H1 (cell line): ENCODE results near the gene PRC1. TPM values are rescaled to one million over a fixed set of nuclear protein-coding genes. Genes with fewer than 3 reads are reported as not detected.

Source experiments
- CTCF ChIA-PET: fragments of 300-600 bp; sonication (Branson Sonifier 250); formaldehyde crosslinking; loops from one replicate; lab custom pipeline; 2021; ENCODE audit not compliant: partially characterized antibody; lab: Charles Lee
- POLR2A ChIA-PET: fragments of 300-600 bp; sonication (Branson Sonifier 250); formaldehyde crosslinking; loops from one replicate; lab custom pipeline; 2021; ENCODE audit warnings: inconsistent platforms; ENCODE audit not compliant: partially characterized antibody; lab: Charles Lee
- DNase-seq, 2 experiments: peaks; one replicate each; pipeline versions ENCODE4 v3.0.0 to v3.0.0-alpha.2; 2010 to 2022; ENCODE audit warnings: low spot score in 2 of 2, low read depth in 1 of 2, mixed read lengths in 1 of 2
- FAIRE-seq: peaks from 2 replicates; lab custom pipeline; 2011; peaks lifted over from hg19 to GRCh38; lab: Jason Lieb, UNC
- H2AFZ ChIP-seq: 2 replicates; pipeline ENCODE4 v1.8.1; 2012; ENCODE audit warnings: low read length, inconsistent platforms
- H2AK5ac ChIP-seq: 2 replicates; pipeline ENCODE4 v1.6.1; 2013; ENCODE audit warnings: low read depth, low read length
- H2BK120ac ChIP-seq: replicated peaks from 2 replicates; pipeline ENCODE3; 2013; ENCODE audit warnings: low read depth, low read length, inconsistent platforms
- H2BK12ac ChIP-seq: 2 replicates; pipeline ENCODE4 v1.6.1; 2013; ENCODE audit warnings: low read depth, low read length
- H2BK15ac ChIP-seq: 2 replicates; pipeline ENCODE4 v1.6.1; 2013; ENCODE audit warnings: low read length
- H2BK20ac ChIP-seq: 2 replicates; pipeline ENCODE4 v1.6.1; 2013; ENCODE audit warnings: low read length
- H2BK5ac ChIP-seq: 2 replicates; pipeline ENCODE4 v1.6.1; 2013; ENCODE audit warnings: low read depth, low read length
- H3K14ac ChIP-seq: 2 replicates; pipeline ENCODE4 v1.6.1; 2013; ENCODE audit warnings: inconsistent platforms; ENCODE audit not compliant: insufficient read length
- H3K18ac ChIP-seq: 2 replicates; pipeline ENCODE4 v1.6.1; 2013; ENCODE audit warnings: low read length; ENCODE audit errors: extremely low read depth
- H3K23ac ChIP-seq: 2 replicates; pipeline ENCODE4 v1.6.1; 2013; ENCODE audit warnings: inconsistent platforms; ENCODE audit not compliant: insufficient read length
- H3K23me2 ChIP-seq: 2 replicates; pipeline ENCODE4 v1.6.1; 2013; ENCODE audit warnings: low read depth, low read length
- H3K27ac ChIP-seq: 2 replicates; pipeline ENCODE4 v1.6.1; 2011; ENCODE audit warnings: low read depth, low read length, inconsistent platforms
- H3K27me3 ChIP-seq, 4 experiments: replicated peaks in 1 of 4; 1 replicate in 1 of 4; 2 replicates in 3 of 4; pipeline versions ENCODE4 v1.6.1 to v1.8.1; 2011 to 2013; ENCODE audit warnings: low read length in 3 of 4, mild to moderate bottlenecking in 3 of 4, inconsistent platforms in 2 of 4, mixed read lengths in 2 of 4, moderate library complexity in 1 of 4; ENCODE audit not compliant: control insufficient read depth in 3 of 4, insufficient read depth in 3 of 4; ENCODE audit errors: extremely low read depth in 1 of 4
- H3K36me3 ChIP-seq, 4 experiments: 2 replicates each; pipeline versions ENCODE4 v1.6.1 to v1.8.1; 2011 to 2013; ENCODE audit warnings: mild to moderate bottlenecking in 4 of 4, low read length in 3 of 4, moderate library complexity in 2 of 4, control low read depth in 1 of 4, inconsistent platforms in 1 of 4; ENCODE audit not compliant: insufficient read depth in 4 of 4, control insufficient read depth in 2 of 4
- H3K4ac ChIP-seq: replicated peaks from 2 replicates; pipeline ENCODE3; 2013; ENCODE audit warnings: low read length, low read depth, mixed read lengths, inconsistent platforms; ENCODE audit not compliant: insufficient read length
- H3K4me1 ChIP-seq, 4 experiments: replicated peaks in 1 of 4; 1 replicate in 1 of 4; 2 replicates in 3 of 4; pipeline versions ENCODE4 v1.6.1 to v1.8.1; 2011 to 2013; ENCODE audit warnings: low read length in 3 of 4, inconsistent platforms in 2 of 4, mixed read lengths in 1 of 4; ENCODE audit not compliant: insufficient read depth in 4 of 4, control insufficient read depth in 3 of 4
- H3K4me2 ChIP-seq, 2 experiments: 2 replicates each; pipeline versions ENCODE4 v1.6.1 to v1.8.1; 2011 to 2013; ENCODE audit warnings: low read depth in 2 of 2, low read length in 2 of 2, control low read depth in 1 of 2, inconsistent platforms in 1 of 2, mild to moderate bottlenecking in 1 of 2; ENCODE audit not compliant: insufficient read depth in 1 of 2
- H3K4me3 ChIP-seq, 4 experiments: fragments of 200-600, 300-600 bp in 1 of 4; sonication (generic), shearing (Covaris generic), sonication (Bioruptor Twin) in 1 of 4; 2 replicates each; pipeline versions ENCODE4 v1.5.1 to v1.8.1; 2011 to 2016; ENCODE audit warnings: low read length in 4 of 4, low read depth in 3 of 4, control low read depth in 2 of 4, inconsistent platforms in 2 of 4, mild to moderate bottlenecking in 2 of 4, mixed read lengths in 1 of 4, moderate library complexity in 1 of 4; ENCODE audit not compliant: insufficient read depth in 2 of 4; ENCODE audit errors: extremely low read depth in 1 of 4
- H3K56ac ChIP-seq: replicated peaks from 2 replicates; pipeline ENCODE3; 2013; ENCODE audit warnings: low read depth, mild to moderate bottlenecking, mixed read lengths, low read length, inconsistent platforms; ENCODE audit not compliant: insufficient read length
- H3K79me1 ChIP-seq: 2 replicates; pipeline ENCODE4 v1.6.1; 2013; ENCODE audit warnings: low read depth, low read length, control low read depth
- H3K79me2 ChIP-seq, 2 experiments: 2 replicates each; pipeline versions ENCODE4 v1.6.1 to v1.8.1; 2012 to 2013; ENCODE audit warnings: low read length in 2 of 2, mild to moderate bottlenecking in 2 of 2, inconsistent platforms in 1 of 2; ENCODE audit not compliant: insufficient read depth in 2 of 2, control insufficient read depth in 1 of 2
- H3K9ac ChIP-seq, 4 experiments: replicated peaks in 1 of 4; 1 replicate in 1 of 4; 2 replicates in 3 of 4; pipeline versions ENCODE4 v1.6.1 to v1.8.1; 2011 to 2013; ENCODE audit warnings: low read depth in 3 of 4, low read length in 3 of 4, control low read depth in 2 of 4, mild to moderate bottlenecking in 2 of 4, moderate library complexity in 2 of 4, inconsistent platforms in 1 of 4; ENCODE audit errors: extremely low read depth in 1 of 4
- H3K9me3 ChIP-seq, 2 experiments: 2 replicates each; pipeline versions ENCODE4 v1.6.1 to v1.8.1; 2012 to 2013; ENCODE audit warnings: mild to moderate bottlenecking in 2 of 2, moderate library complexity in 2 of 2, control low read depth in 1 of 2, inconsistent platforms in 1 of 2, low read depth in 1 of 2, low read length in 1 of 2, mixed read lengths in 1 of 2; ENCODE audit not compliant: insufficient read depth in 2 of 2
- H4K20me1 ChIP-seq, 2 experiments: replicated peaks in 1 of 2; 2 replicates each; pipeline versions ENCODE3 to v1.8.1; 2011 to 2013; ENCODE audit warnings: inconsistent platforms in 2 of 2, low read length in 2 of 2, mild to moderate bottlenecking in 1 of 2; ENCODE audit not compliant: insufficient read depth in 2 of 2, control insufficient read depth in 1 of 2
- H4K5ac ChIP-seq: 2 replicates; pipeline ENCODE4 v1.6.1; 2013; ENCODE audit warnings: low read length, low read depth, mixed read lengths, inconsistent platforms; ENCODE audit not compliant: insufficient read length
- H4K8ac ChIP-seq: 2 replicates; pipeline ENCODE4 v1.8.0; 2013; ENCODE audit warnings: mild to moderate bottlenecking, moderate library complexity, low read length, inconsistent platforms; ENCODE audit not compliant: insufficient read depth; ENCODE audit errors: extremely low read depth
- H4K91ac ChIP-seq: replicated peaks from 2 replicates; pipeline ENCODE3; 2013; ENCODE audit warnings: low read length, mixed read lengths, inconsistent platforms; ENCODE audit not compliant: insufficient read length
- BRCA1 ChIP-seq: IDR thresholded peaks from 2 replicates; pipeline ENCODE4 v1.6.1; 2012; ENCODE audit warnings: low read depth, low read length, improper control_type of control experiment
- CBX8 ChIP-seq: fragments of 300-800, 300-1000 bp; sonication (generic); IDR thresholded peaks from 2 replicates; pipeline ENCODE4 v1.7.1; 2016; ENCODE audit warnings: low read depth, low read length, borderline replicate concordance
- RAD21 ChIP-seq, 2 experiments: IDR thresholded peaks in 1 of 2; conservative IDR thresholded peaks in 1 of 2; 2 replicates each; pipeline ENCODE4 v1.6.1; 2011; ENCODE audit warnings: low read depth in 2 of 2, low read length in 2 of 2, improper control_type of control experiment in 1 of 2, inconsistent platforms in 1 of 2, mild to moderate bottlenecking in 1 of 2, moderate library complexity in 1 of 2
- WGBS, 2 experiments: shearing (Covaris generic) in 1 of 2; methylation state at CpG; one replicate each; pipeline versions ENCODE4 v1.1.6 to v1.1.7; 2013 to 2015; ENCODE audit warnings: low lambda C conversion rate in 2 of 2, mixed read lengths in 2 of 2, inconsistent platforms in 1 of 2, low coverage in 1 of 2, missing lambda C conversion rate in 1 of 2; ENCODE audit not compliant: insufficient replicate concordance in 2 of 2, insufficient coverage in 1 of 2, insufficient read length in 1 of 2; ENCODE audit errors: extremely low coverage in 1 of 2, missing lambda C conversion rate in 1 of 2; 5-methylcytosine and 5-hydroxymethylcytosine counted together
- polyA plus RNA-seq, 7 experiments: library from polyadenylated mRNA; depleted of rRNA in 3 of 7; stranded (reverse) in 5 of 7; unstranded in 2 of 7; fragments of >200 nt in 5 of 7; fragments of 200-250 nt in 2 of 7; gene quantifications; 1 replicate in 5 of 7; 2 replicates in 1 of 7; 4 replicates in 1 of 7; pipeline versions ENCODE4 v1.2.1 to v1.2.3, GENCODE V29; 2011 to 2013; ENCODE audit warnings: missing spikeins in 2 of 7, mixed read lengths in 2 of 7
- total RNA-seq: library from RNA; stranded (reverse); fragmentation: NEBNext Ultra II Directional; extraction: Animal tissue kit (Norgen Biotek cat#: 25700); gene quantifications from 2 replicates; pipeline ENCODE4 v1.2.1, GENCODE V29; 2021

PRC1 gene
- total and polyA plus RNA-seq, 2 of the 8 experiments (the other 6 are each of a cell fraction or from before 2014, with no cell fraction given): 90.7 to 181 TPM

- Histone ChIP-seq H2BK5ac (no peak overlapping the region), H3K4ac (no peak overlapping the region), H3K14ac (no peak overlapping the region), H2BK120ac (no peak overlapping the region), H3K23ac (no peak overlapping the region), H4K5ac (no peak overlapping the region), H3K36me3 (no peaks in the 10 kb centered on the region), H3K23me2 (no peaks in the 10 kb centered on the region), H3K9me3 (no peaks in the 10 kb centered on the region), H3K56ac (no peak overlapping the region), H3K79me2 (no peaks in the 10 kb centered on the region), H3K9ac (no peak overlapping the region), H3K27ac (no peak overlapping the region), H4K8ac (no peak overlapping the region), H2AFZ (no peak overlapping the region), H2BK20ac (no peak overlapping the region), H2BK12ac (no peak overlapping the region), H3K4me3 (no peak overlapping the region), H4K91ac (no peak overlapping the region), H4K20me1 (no peaks in the 10 kb centered on the region), H3K79me1 (no peaks in the 10 kb centered on the region), H2BK15ac (no peak overlapping the region), H3K4me2 (no peak overlapping the region), H3K27me3 (no peaks in the 10 kb centered on the region; a peak in 2 of 7 replicates), H3K18ac (no peak overlapping the region), H2AK5ac (no peak overlapping the region), H3K4me1 (no peaks in the 10 kb centered on the region)
- POLR2A ChIA-PET: no interaction called here
- FAIRE-seq: no peak
- TF ChIP-seq BRCA1: no peak
- TF ChIP-seq RAD21 (IDR thresholded peaks at IDR 0.05 in 1 of 2, conservative IDR thresholded peaks at IDR 0.05 in 1 of 2; ENCODE audit: low read depth in 2 of 2, low read length in 2 of 2): no peak
- TF ChIP-seq CBX8: no peak
- DNase-seq: no peak
- WGBS, 2 experiments: 83% methylated on average over 3 of the region's 3 CpGs; no CpG with 5 or more reads in 1 of the 2 experiments
- CTCF ChIA-PET: interaction anchor here (0.7 to 2.1 kb wide), 9 partner anchors 8 to 232 kb away, joined by 3 to 9 read pairs (median 5); no protein-coding TSS in a partner anchor
Measured at GRCh38 chr15:91039996-91040395, 45.7 kb upstream of the PRC1 start.
